DOHH2 (cell line): ENCODE measurements around the gene LENG9.

ENCODE experiments used
- H3F3A ChIP-seq: fragments of 200-600 bp; sonication (generic), shearing (Covaris generic); 2 replicates; pipeline ENCODE4 v1.6.0; 2016; ENCODE audit warnings: antibody characterized with exemption, mild to moderate bottlenecking; ENCODE audit not compliant: control insufficient read depth, insufficient read depth
- H3K27ac ChIP-seq: fragments of 200-600 bp; sonication (generic); 2 replicates; pipeline ENCODE4 v1.5.1; 2014; ENCODE audit warnings: low read depth, mild to moderate bottlenecking, low read length, moderate library complexity
- H3K27me3 ChIP-seq: fragments of 200-600 bp; sonication (generic); 2 replicates; pipeline ENCODE4 v1.6.1; 2014; ENCODE audit warnings: mild to moderate bottlenecking, low read length, mixed read lengths; ENCODE audit not compliant: control insufficient read depth
- H3K36me3 ChIP-seq: fragments of 200-600 bp; sonication (generic); 2 replicates; pipeline ENCODE4 v1.6.1; 2014; ENCODE audit warnings: mild to moderate bottlenecking, low read length, moderate library complexity, mixed read lengths; ENCODE audit not compliant: control insufficient read depth
- H3K4me1 ChIP-seq: fragments of 200-600 bp; sonication (generic); 2 replicates; pipeline ENCODE4 v1.6.1; 2014; ENCODE audit warnings: mild to moderate bottlenecking, low read length, mixed read lengths; ENCODE audit not compliant: control insufficient read depth
- H3K4me2 ChIP-seq: fragments of 200-600 bp; sonication (generic); 2 replicates; pipeline ENCODE4 v1.6.0; 2014; ENCODE audit warnings: mild to moderate bottlenecking, low read length, moderate library complexity
- H3K4me3 ChIP-seq: fragments of 200-600 bp; sonication (generic); 2 replicates; pipeline ENCODE4 v1.5.1; 2014; ENCODE audit warnings: mild to moderate bottlenecking, low read length, mixed read lengths
- H3K79me2 ChIP-seq: fragments of 200-600 bp; sonication (generic); 2 replicates; pipeline ENCODE4 v1.6.1; 2014; ENCODE audit warnings: mild to moderate bottlenecking, low read length, mixed read lengths; ENCODE audit not compliant: control insufficient read depth
- H3K9me2 ChIP-seq: fragments of 200-600 bp; sonication (generic); replicated peaks from 2 replicates; pipeline ENCODE4 v1.6.1; 2014; ENCODE audit warnings: mild to moderate bottlenecking, low read length, mixed read lengths; ENCODE audit not compliant: control insufficient read depth
- H3K9me3 ChIP-seq: fragments of 200-600 bp; sonication (generic); 2 replicates; pipeline ENCODE4 v1.6.1; 2014; ENCODE audit warnings: antibody characterized with exemption, low read length, mixed read lengths; ENCODE audit not compliant: control insufficient read depth, insufficient read depth
- H4K20me1 ChIP-seq: fragments of 200-600 bp; sonication (generic); 2 replicates; pipeline ENCODE4 v1.6.0; 2014; ENCODE audit warnings: low read depth, mild to moderate bottlenecking, antibody characterized with exemption, low read length, moderate library complexity; ENCODE audit not compliant: control insufficient read depth, insufficient read depth
- EZH2phosphoT487 ChIP-seq: fragments of 200-600 bp; sonication (generic); IDR thresholded peaks from 2 replicates; pipeline ENCODE4 v1.6.1; 2017; ENCODE audit warnings: borderline replicate concordance, mild to moderate bottlenecking, antibody characterized with exemption, low read length, moderate library complexity, mixed read lengths
- TF ChIP-seq, protein P1 (sequence below): fragments of 200-600 bp; sonication (generic); IDR thresholded peaks from one replicate; pipeline ENCODE4 v1.5.1; 2014; ENCODE audit warnings: antibody characterized with exemption, mild to moderate bottlenecking, low read depth, low read length; ENCODE audit not compliant: poor library complexity, severe bottlenecking

Gene LENG9

DNA sequence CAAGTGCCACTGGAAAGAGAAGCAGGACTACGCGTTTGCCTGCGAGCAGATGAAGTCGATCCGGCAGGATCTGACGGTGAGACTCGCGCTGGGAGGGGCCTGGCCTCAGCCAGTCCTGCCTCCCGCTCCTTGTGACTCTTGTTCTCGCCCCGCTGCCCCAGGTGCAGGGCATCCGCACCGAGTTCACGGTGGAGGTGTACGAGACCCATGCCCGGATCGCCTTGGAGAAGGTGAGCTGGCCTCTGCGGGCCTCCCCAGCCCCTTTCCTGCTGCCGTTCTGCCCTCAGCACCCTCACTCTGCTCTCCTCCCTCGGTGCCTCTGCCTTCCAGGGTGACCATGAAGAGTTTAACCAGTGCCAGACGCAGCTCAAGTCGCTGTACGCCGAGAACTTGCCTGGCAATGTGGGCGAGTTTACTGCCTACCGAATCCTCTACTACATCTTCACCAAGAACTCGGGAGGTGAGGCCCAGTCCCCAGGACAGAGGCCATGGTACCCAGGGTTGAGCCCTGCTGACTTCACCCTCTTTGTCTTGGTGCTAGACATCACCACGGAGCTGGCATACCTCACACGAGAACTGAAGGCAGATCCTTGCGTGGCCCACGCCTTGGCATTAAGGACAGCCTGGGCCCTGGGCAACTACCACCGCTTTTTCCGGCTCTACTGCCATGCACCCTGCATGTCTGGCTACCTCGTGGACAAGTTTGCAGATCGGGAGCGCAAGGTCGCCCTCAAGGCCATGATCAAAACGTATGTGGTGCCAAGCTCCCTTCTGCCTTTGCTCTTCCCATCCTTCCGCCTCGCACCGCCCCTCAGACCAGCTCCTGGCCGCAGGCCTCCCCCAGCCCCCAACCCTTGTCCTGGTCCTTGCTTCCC lies 5.6 kb downstream of the LENG9 start:
- no peaks in the 10 kb centered on the region for H3K9me2 ChIP-seq

DNA sequence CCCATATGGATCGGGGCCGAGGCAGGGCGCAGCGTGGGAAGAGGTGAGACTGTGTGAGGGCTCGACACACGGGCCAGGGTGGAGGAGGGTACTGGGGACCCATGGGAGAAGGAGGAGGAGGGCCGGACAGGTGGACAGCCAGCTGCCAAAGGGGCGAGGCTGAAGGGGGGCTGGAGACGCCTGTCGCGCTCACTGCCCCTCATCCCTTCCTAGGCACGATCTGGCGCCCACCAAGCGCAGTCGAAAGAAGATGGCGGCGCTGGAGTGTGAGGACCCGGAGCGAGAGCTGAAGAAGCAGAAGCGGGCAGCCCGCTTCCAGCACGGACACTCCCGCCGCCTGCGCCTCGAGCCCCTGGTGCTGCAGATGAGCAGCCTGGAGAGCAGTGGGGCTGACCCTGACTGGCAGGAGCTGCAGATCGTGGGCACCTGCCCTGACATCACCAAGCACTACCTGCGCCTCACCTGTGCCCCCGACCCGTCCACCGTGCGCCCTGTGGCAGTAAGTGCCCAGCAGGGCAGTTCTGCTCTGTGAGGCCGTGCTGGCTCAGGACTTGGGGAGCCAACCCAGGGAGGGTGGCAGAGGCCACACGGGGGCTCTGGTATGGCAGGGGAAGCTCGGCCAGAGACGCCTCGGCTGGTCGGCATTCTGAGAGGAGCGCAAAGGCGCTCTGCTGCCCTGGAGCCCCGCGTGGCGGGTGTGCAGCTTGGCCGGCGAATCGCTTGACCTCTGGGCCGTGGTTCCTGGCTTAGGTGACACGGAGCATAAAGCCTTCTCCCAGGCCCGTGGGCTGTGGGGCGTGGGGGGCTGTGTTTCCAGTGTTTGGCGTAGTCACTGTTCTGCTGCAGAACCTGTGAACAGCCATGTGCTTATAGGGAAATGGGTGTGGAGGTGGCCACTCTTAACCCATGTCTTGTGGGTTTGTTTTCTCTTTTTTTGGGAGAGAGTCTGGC lies 6.9 kb downstream of the LENG9 start:
- H3F3A ChIP-seq, result no peaks in the 10 kb centered on the region; the same call in 1 of the 2 replicates
- H3K4me2 ChIP-seq, result no peak overlapping the region
- no peak overlapping the region for H3K27ac ChIP-seq
- peaks cover 94% of the 10 kb centered on the region for H3K36me3 ChIP-seq
- no peaks in the 10 kb centered on the region for H3K9me2 ChIP-seq
- H3K27me3 ChIP-seq, result no peaks in the 10 kb centered on the region
- no peaks in the 10 kb centered on the region for H3K9me3 ChIP-seq
- no peaks in the 10 kb centered on the region for H3K4me1 ChIP-seq
- TF ChIP-seq, protein P1, sequence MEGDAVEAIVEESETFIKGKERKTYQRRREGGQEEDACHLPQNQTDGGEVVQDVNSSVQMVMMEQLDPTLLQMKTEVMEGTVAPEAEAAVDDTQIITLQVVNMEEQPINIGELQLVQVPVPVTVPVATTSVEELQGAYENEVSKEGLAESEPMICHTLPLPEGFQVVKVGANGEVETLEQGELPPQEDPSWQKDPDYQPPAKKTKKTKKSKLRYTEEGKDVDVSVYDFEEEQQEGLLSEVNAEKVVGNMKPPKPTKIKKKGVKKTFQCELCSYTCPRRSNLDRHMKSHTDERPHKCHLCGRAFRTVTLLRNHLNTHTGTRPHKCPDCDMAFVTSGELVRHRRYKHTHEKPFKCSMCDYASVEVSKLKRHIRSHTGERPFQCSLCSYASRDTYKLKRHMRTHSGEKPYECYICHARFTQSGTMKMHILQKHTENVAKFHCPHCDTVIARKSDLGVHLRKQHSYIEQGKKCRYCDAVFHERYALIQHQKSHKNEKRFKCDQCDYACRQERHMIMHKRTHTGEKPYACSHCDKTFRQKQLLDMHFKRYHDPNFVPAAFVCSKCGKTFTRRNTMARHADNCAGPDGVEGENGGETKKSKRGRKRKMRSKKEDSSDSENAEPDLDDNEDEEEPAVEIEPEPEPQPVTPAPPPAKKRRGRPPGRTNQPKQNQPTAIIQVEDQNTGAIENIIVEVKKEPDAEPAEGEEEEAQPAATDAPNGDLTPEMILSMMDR, result no peak
- TF ChIP-seq EZH2phosphoT487, result no peak
- H3K4me3 ChIP-seq, result no peak overlapping the region
- peaks cover 18% of the 10 kb centered on the region; the same call in 1 of the 2 replicates for H4K20me1 ChIP-seq
- peaks cover 45% of the 10 kb centered on the region for H3K79me2 ChIP-seq

More for the DNA sequence above, 5.6 kb downstream of the LENG9 start:
- Histone ChIP-seq H3F3A (no peaks in the 10 kb centered on the region; the same call in 1 of the 2 replicates), H3K27me3 (no peaks in the 10 kb centered on the region), H3K9me3 (no peaks in the 10 kb centered on the region), H3K4me3 (no peak overlapping the region), H3K4me1 (peaks cover 12% of the 10 kb centered on the region), H4K20me1 (peaks cover 9% of the 10 kb centered on the region; the same call in 1 of the 2 replicates), H3K36me3 (peaks cover 92% of the 10 kb centered on the region), H3K4me2 (no peak overlapping the region), H3K27ac (no peak overlapping the region), H3K79me2 (peaks cover 44% of the 10 kb centered on the region)
- no peak for TF ChIP-seq EZH2phosphoT487
- TF ChIP-seq, protein P1, result no peak

DNA sequence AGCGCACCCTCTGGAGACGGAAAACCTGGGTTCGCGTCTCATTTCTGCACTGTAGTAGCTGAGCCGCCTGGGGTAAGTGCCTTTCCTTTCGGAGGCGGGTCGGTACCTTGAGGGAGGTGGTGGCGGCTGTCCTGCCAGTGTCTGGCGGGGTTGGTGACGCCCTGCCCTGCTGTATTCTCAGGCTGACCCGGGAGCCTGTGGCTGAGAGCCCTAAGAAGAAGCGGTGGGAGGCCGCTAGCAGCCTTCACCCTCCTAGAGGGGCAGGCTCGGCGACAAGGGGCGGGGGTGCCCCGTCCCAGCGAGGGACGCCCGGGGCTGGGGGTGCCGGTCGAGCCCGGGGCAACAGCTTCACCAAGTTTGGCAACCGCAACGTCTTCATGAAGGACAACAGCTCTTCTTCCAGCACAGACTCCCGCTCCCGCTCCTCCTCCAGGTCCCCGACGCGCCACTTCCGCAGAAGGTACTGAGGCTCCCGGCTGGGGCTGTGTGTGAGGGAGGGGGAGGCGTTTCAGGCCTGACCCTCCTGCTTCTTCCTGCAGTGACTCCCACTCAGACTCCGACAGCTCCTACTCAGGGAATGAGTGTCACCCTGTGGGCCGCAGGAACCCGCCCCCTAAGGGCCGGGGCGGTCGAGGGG lies 7.7 kb downstream of the LENG9 start:
- no peak overlapping the region for H3K27ac ChIP-seq
- H4K20me1 ChIP-seq, result peaks cover 26% of the 10 kb centered on the region
- no peak overlapping the region for H3K4me2 ChIP-seq
- H3K9me2 ChIP-seq, result no peaks in the 10 kb centered on the region
- TF ChIP-seq, protein P1, result no peak
- no peak for TF ChIP-seq EZH2phosphoT487
- peaks cover 4% of the 10 kb centered on the region for H3K4me1 ChIP-seq
- H3K9me3 ChIP-seq, result no peaks in the 10 kb centered on the region
- peaks cover 53% of the 10 kb centered on the region for H3K79me2 ChIP-seq
- H3K27me3 ChIP-seq, result no peaks in the 10 kb centered on the region
- H3K4me3 ChIP-seq, result no peak overlapping the region
- H3K36me3 ChIP-seq, result peaks cover 98% of the 10 kb centered on the region
- no peaks in the 10 kb centered on the region; the same call in 1 of the 2 replicates for H3F3A ChIP-seq
